Loucy (cell line): ENCODE measurements around the gene NEDD4L.

ENCODE experiments used
- CTCF ChIP-seq: fragments of 200-600 bp; sonication (generic); conservative IDR thresholded peaks from 2 replicates; pipeline ENCODE4 v1.5.1; 2014; ENCODE audit warnings: mild to moderate bottlenecking, antibody characterized with exemption, low read length
- EZH2phosphoT487 ChIP-seq: fragments of 200-600 bp; IDR thresholded peaks from 2 replicates; pipeline ENCODE4 v1.6.1; 2018; ENCODE audit warnings: antibody characterized with exemption, mild to moderate bottlenecking, moderate library complexity, borderline replicate concordance

GRCh38 chr18:58180738-58181353 lies 136.8 kb downstream of the NEDD4L start:
- TF ChIP-seq CTCF (peak; percentile 95), EZH2phosphoT487 (no peak)
